Mucosa of descending colon (tissue), 3 donors: ENCODE data around the gene ZBED4. TPM values are rescaled to one million over a fixed set of nuclear protein-coding genes. Genes with fewer than 3 reads are reported as not detected.
A peak's percentile ranks its signal among the peaks of the same experiment; 100 is the strongest.

Experiments
- ATAC-seq: fragments of 200-7000 bp; cut with Tn5 transposase; one replicate; pipeline ENCODE4 v1.9.1; 2020; ENCODE audit warnings: mild to moderate bottlenecking, moderate library complexity
- DNase-seq, 3 donors: peaks; one replicate each; pipeline ENCODE4 v3.0.0-alpha.2; 2020
- H3K36me3 ChIP-seq: fragments of 200-600 bp; one replicate; pipeline ENCODE4 v1.8.0; 2021; ENCODE audit warnings: low read depth, mild to moderate bottlenecking
- H3K4me1 ChIP-seq: fragments of 200-600 bp; one replicate; pipeline ENCODE4 v1.8.0; 2021; ENCODE audit warnings: low read depth, mild to moderate bottlenecking
- H3K4me3 ChIP-seq: fragments of 200-600 bp; one replicate; pipeline ENCODE4 v1.8.0; 2021; ENCODE audit warnings: mild to moderate bottlenecking
- H3K9me3 ChIP-seq: fragments of 200-600 bp; one replicate; pipeline ENCODE4 v1.8.0; 2021; ENCODE audit warnings: mild to moderate bottlenecking
- intact Hi-C, 2 donors: fragments of 100-400 bp; cut with DNase I in 1 of 2; cut with micrococcal nuclease in 1 of 2; formaldehyde crosslinking; loops; one replicate each; pipeline versions ENCODE4 v1.11.0 to v1.11.1; 2022; cut with DNase I, micrococcal nuclease
- total RNA-seq, 3 donors: library from RNA; stranded (reverse); fragmentation: NEBNext Ultra II Directional in 2 of 3; extraction: Animal tissue kit (Norgen Biotek cat#: 25700) in 2 of 3; gene quantifications; one replicate each; pipeline versions ENCODE4 v1.2.1 to v1.2.4, GENCODE V29; 2021 to 2023
- TF ChIP-seq, protein P1 (sequence below): fragments of 200-600 bp; IDR thresholded peaks from one replicate; pipeline ENCODE4 v1.8.0; 2022; ENCODE audit warnings: antibody characterized with exemption, mild to moderate bottlenecking
- donor health status: DM: no; HTN: no; CAD: no; lungs with moderate emphysema.
- donor health status: DM: no; HTN: no; CAD: no.
- donor health status: DM: no; HTN: yes; CAD: no.

Gene ZBED4
- total RNA-seq, 3 donors from 2014 or later, result 13.7 to 18.2 (median 18.1) TPM

DNA sequence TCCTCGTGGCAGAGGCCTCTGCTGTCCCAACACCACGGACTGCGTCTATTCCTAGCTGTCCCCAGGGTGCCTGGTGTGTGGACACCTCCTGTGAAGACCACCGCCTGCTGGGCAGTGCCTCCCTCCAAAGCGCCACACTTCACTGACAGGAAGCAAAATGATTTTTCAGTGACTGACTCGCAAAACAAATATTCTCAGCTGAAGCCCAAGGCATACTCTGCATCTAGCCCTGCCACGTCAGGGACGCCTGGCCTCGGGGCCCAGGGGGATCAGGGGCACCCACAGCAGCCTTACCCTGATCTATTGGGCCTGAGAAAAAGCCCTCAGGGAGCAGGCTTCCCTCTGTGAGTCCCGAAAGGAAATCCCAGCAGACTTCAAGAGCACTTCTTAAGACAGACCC, 28.2 kb upstream of the ZBED4 start:
- Histone ChIP-seq H3K4me3 (no peak overlapping the region), H3K36me3 (peaks cover 7% of the 10 kb centered on the region), H3K4me1 (peaks cover 28% of the 10 kb centered on the region), H3K9me3 (no peaks in the 10 kb centered on the region)
- intact Hi-C loops, result no loop called here
- ATAC-seq (no peak), DNase-seq (no peak)
- TF ChIP-seq, protein P1, sequence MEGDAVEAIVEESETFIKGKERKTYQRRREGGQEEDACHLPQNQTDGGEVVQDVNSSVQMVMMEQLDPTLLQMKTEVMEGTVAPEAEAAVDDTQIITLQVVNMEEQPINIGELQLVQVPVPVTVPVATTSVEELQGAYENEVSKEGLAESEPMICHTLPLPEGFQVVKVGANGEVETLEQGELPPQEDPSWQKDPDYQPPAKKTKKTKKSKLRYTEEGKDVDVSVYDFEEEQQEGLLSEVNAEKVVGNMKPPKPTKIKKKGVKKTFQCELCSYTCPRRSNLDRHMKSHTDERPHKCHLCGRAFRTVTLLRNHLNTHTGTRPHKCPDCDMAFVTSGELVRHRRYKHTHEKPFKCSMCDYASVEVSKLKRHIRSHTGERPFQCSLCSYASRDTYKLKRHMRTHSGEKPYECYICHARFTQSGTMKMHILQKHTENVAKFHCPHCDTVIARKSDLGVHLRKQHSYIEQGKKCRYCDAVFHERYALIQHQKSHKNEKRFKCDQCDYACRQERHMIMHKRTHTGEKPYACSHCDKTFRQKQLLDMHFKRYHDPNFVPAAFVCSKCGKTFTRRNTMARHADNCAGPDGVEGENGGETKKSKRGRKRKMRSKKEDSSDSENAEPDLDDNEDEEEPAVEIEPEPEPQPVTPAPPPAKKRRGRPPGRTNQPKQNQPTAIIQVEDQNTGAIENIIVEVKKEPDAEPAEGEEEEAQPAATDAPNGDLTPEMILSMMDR, result no peak

DNA sequence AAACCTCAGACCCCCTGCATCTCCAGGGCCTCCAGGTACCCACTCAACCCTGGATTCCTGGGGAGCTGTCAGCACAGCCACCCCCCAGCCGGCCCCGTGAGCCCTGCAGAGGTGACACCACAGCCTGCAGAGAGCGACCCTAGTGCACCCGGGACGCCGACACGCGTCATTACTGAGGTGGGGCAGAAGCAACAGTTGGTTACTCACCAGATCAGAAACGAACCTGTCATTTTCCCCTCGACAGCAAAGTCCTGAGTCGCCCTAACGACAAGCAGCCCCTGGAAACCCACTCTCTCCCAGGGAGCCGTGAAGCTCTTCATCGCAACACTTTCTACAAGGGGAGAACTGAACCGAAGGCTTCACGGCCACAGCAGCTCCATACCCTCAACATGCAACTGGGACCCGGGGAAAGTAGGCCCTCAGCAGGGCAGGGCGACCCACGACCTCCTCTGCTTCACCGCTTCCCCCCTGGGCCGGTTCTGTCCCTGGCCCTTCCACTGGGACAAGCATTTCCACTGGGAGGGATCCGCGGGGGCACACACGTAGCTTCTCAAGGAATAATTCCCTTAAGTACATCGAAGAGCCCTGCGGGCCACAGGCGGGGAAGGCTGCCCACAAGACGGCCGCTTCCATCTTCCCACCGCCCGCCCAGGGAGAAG, 27.6 kb upstream of the ZBED4 start:
- H3K36me3 ChIP-seq, result peaks cover 7% of the 10 kb centered on the region
- intact Hi-C loops, result no loop called here
- H3K4me3 ChIP-seq, result peak overlapping the region; percentile 61
- peak; percentile 61 for ATAC-seq
- TF ChIP-seq, protein P1, result no peak
- no peaks in the 10 kb centered on the region for H3K9me3 ChIP-seq
- DNase-seq, result peak; percentile 50 to 77 (median 62)
- H3K4me1 ChIP-seq, result peaks cover 25% of the 10 kb centered on the region

- TF ChIP-seq, protein P1, result no peak
- Histone ChIP-seq H3K9me3 (no peaks in the 10 kb centered on the region), H3K36me3 (peaks cover 7% of the 10 kb centered on the region), H3K4me3 (peak overlapping the region; percentile 61), H3K4me1 (peaks cover 21% of the 10 kb centered on the region)
- peak; percentile 52 to 67 (median 66) for DNase-seq
- intact Hi-C loops, result no loop called here
- ATAC-seq, result peak; percentile 63
These were observed 26.9 kb upstream of the ZBED4 start for GRCh38 chr22:49826603-49827270.

- intact Hi-C loops, result no loop called here
- H3K9me3 ChIP-seq, result no peaks in the 10 kb centered on the region
- peak overlapping the region; percentile 61 for H3K4me3 ChIP-seq
- peaks cover 7% of the 10 kb centered on the region for H3K36me3 ChIP-seq
- TF ChIP-seq, protein P1, result no peak
- ATAC-seq (peak; percentile 16), DNase-seq (no peak)
- H3K4me1 ChIP-seq, result peaks cover 21% of the 10 kb centered on the region
These were observed 26.3 kb upstream of the ZBED4 start for GRCh38 chr22:49827271-49827852.

DNA sequence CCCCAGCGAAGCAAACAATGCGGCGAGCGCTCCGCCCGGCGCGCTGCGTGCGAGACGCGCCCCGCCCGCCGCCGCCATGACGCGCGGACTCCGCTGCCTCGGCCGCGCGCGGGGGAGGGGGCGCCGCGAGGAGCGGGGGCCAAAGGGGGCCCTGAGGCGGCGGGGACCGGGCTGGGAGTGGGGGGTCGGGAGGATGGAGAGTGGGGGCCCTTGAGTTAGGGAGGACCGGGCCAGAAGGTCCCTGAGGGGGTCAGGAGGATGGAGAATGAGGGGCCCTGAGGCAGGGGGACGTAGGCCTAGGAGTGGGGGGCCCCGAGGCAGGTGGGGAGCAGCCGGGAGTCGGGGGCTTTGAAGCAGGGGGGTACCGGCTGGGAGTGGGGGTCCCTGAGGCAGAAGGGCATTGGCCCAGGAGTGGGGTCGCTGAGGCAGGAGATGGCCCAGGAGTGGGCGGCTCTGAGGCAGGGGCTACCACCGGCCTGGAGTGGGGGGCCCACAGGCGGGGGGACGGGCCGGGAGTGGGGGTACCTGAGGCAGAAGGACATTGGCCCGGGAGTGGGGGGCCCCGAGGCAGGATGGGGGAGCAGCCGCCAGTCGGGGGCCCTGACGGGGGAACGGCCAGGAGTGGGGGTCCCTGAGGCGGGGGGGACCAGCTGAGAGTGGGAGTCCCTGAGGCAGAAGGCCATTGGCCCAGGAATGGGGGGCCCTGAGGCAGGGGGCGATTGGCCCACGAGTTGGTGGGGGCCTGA, 25.6 kb upstream of the ZBED4 start, which contains the start of gene BRD1:
Gene BRD1, minus strand, starts transcription at position 21 of the 746 bp plus-strand sequence. CDS start 3,556 bp downstream, outside the sequence.
- Histone ChIP-seq H3K4me1 (peaks cover 21% of the 10 kb centered on the region), H3K36me3 (peaks cover 6% of the 10 kb centered on the region), H3K4me3 (peak within 1 kb of the TSS; percentile 61), H3K9me3 (no peaks in the 10 kb centered on the region)
- intact Hi-C loops, result no loop called here
- DNase-seq, result peak; percentile 74 to 82 (median 76)
- ATAC-seq, result peak; percentile 82
- TF ChIP-seq, protein P1, result no peak
